ENCODE data around the gene ARHGEF17.

- TF ChIP-seq CTCF (conservative IDR thresholded peaks at IDR 0.05 in 1 of 2, IDR thresholded peaks at IDR 0.05 in 1 of 2; ENCODE audit: extremely low read depth in 1 of 2, insufficient read depth in 1 of 2, low read depth in 1 of 2, low read length in 2 of 2) (no peak), EZH2 (IDR thresholded peaks at IDR 0.05; ENCODE audit: borderline replicate concordance, low read length) (no peak)
Observed at GRCh38 chr11:73347067-73347466, 39.0 kb downstream of the ARHGEF17 start.

All from mammary epithelial cell (primary cell).